H9 (cell line): ENCODE data around the gene ZSWIM2. TPM values are rescaled to one million over a fixed set of nuclear protein-coding genes. Genes with fewer than 3 reads are reported as not detected.

Experiments
- DNase-seq: peaks from one replicate; pipeline ENCODE4 v3.0.0-alpha.2; 2017
- H2AFZ ChIP-seq: one replicate; pipeline ENCODE4 v1.6.1; 2013; ENCODE audit warnings: mild to moderate bottlenecking, low read length, control low read depth, moderate library complexity
- H2AK5ac ChIP-seq: 2 replicates; pipeline ENCODE4 v1.6.1; 2013; ENCODE audit warnings: low read length, control low read depth, mixed read lengths; ENCODE audit not compliant: insufficient read length
- H2BK120ac ChIP-seq: one replicate; pipeline ENCODE4 v1.6.1; 2013; ENCODE audit warnings: low read depth, mild to moderate bottlenecking, low read length, control low read depth, inconsistent platforms; ENCODE audit not compliant: poor library complexity, severe bottlenecking
- H2BK12ac ChIP-seq: 2 replicates; pipeline ENCODE4 v1.6.1; 2013; ENCODE audit warnings: low read length, control low read depth, mixed read lengths, low read depth; ENCODE audit not compliant: insufficient read length
- H2BK15ac ChIP-seq: 2 replicates; pipeline ENCODE4 v1.6.1; 2013; ENCODE audit warnings: low read depth, low read length, control low read depth
- H2BK20ac ChIP-seq: one replicate; pipeline ENCODE4 v1.6.1; 2013; ENCODE audit warnings: low read depth, mild to moderate bottlenecking, low read length, control low read depth, inconsistent platforms; ENCODE audit not compliant: poor library complexity, severe bottlenecking
- H2BK5ac ChIP-seq: 2 replicates; pipeline ENCODE4 v1.6.1; 2013; ENCODE audit warnings: low read length, control low read depth, mixed read lengths; ENCODE audit not compliant: insufficient read length
- H3K14ac ChIP-seq: 2 replicates; pipeline ENCODE4 v1.6.1; 2013; ENCODE audit warnings: low read length, control low read depth; ENCODE audit not compliant: insufficient read depth
- H3K18ac ChIP-seq: 2 replicates; pipeline ENCODE4 v1.6.1; 2013; ENCODE audit warnings: low read depth, mild to moderate bottlenecking, mixed read lengths, low read length, control low read depth; ENCODE audit not compliant: insufficient read length
- H3K23ac ChIP-seq: 2 replicates; pipeline ENCODE4 v1.6.1; 2013; ENCODE audit warnings: low read length, control low read depth, mixed read lengths, low read depth; ENCODE audit not compliant: insufficient read length
- H3K23me2 ChIP-seq: 2 replicates; pipeline ENCODE4 v1.6.1; 2013; ENCODE audit warnings: low read depth, mild to moderate bottlenecking, mixed read lengths, low read length, control low read depth; ENCODE audit not compliant: insufficient read length, poor library complexity, severe bottlenecking
- H3K27ac ChIP-seq: 2 replicates; pipeline ENCODE4 v1.5.1; 2013; ENCODE audit warnings: low read length, control low read depth, mixed read lengths, low read depth; ENCODE audit not compliant: insufficient read length
- H3K27me3 ChIP-seq: 2 replicates; pipeline ENCODE4 v1.6.1; 2013; ENCODE audit warnings: low read length, control low read depth, inconsistent platforms; ENCODE audit not compliant: insufficient read depth
- H3K4ac ChIP-seq: 2 replicates; pipeline ENCODE4 v1.6.1; 2013; ENCODE audit warnings: low read depth, mild to moderate bottlenecking, control low read depth, inconsistent platforms, low read length, moderate library complexity
- H3K4me1 ChIP-seq: 2 replicates; pipeline ENCODE4 v1.6.1; 2013; ENCODE audit warnings: low read length, control low read depth, inconsistent platforms; ENCODE audit not compliant: insufficient read depth
- H3K4me2 ChIP-seq: 2 replicates; pipeline ENCODE4 v1.6.1; 2013; ENCODE audit warnings: low read length, control low read depth, mixed read lengths; ENCODE audit not compliant: insufficient read length, insufficient read depth
- H3K56ac ChIP-seq: 2 replicates; pipeline ENCODE4 v1.6.1; 2013; ENCODE audit warnings: low read depth, mild to moderate bottlenecking, mixed read lengths, low read length, control low read depth; ENCODE audit not compliant: insufficient read length
- H3K79me1 ChIP-seq: 2 replicates; pipeline ENCODE4 v1.6.1; 2013; ENCODE audit warnings: low read depth, mild to moderate bottlenecking, moderate library complexity, low read length, control low read depth, inconsistent platforms; ENCODE audit not compliant: insufficient read depth, poor library complexity, severe bottlenecking
- H3K79me2 ChIP-seq: 2 replicates; pipeline ENCODE4 v1.6.1; 2013; ENCODE audit warnings: low read length, control low read depth, inconsistent platforms; ENCODE audit not compliant: insufficient read depth
- H3K9ac ChIP-seq: 2 replicates; pipeline ENCODE4 v1.6.1; 2013; ENCODE audit warnings: low read length, control low read depth, mixed read lengths; ENCODE audit not compliant: insufficient read length; ENCODE audit errors: extremely low read depth
- H3K9me3 ChIP-seq: one replicate; pipeline ENCODE4 v1.6.1; 2013; ENCODE audit warnings: low read depth, low read length, inconsistent platforms; ENCODE audit not compliant: control insufficient read depth
- H3T11ph ChIP-seq: one replicate; pipeline ENCODE4 v1.6.1; 2013; ENCODE audit warnings: mild to moderate bottlenecking, low read length, control low read depth, inconsistent platforms
- H4K20me1 ChIP-seq: one replicate; pipeline ENCODE4 v1.6.1; 2013; ENCODE audit not compliant: control insufficient read depth, insufficient read length, insufficient read depth
- H4K5ac ChIP-seq: 2 replicates; pipeline ENCODE4 v1.6.1; 2013; ENCODE audit warnings: low read depth, mild to moderate bottlenecking, mixed read lengths, low read length, control low read depth; ENCODE audit not compliant: insufficient read length
- H4K8ac ChIP-seq: replicated peaks from 2 replicates; pipeline ENCODE4 v1.6.1; 2013; ENCODE audit warnings: low read length, control low read depth, mixed read lengths, low read depth; ENCODE audit not compliant: insufficient read length
- H4K91ac ChIP-seq: 2 replicates; pipeline ENCODE4 v1.6.1; 2013; ENCODE audit warnings: low read depth, mild to moderate bottlenecking, moderate library complexity, mixed read lengths, low read length, control low read depth; ENCODE audit not compliant: insufficient read length
- H3K27ac Mint-ChIP-seq, 3 experiments: 2 replicates in 2 of 3; 3 replicates in 1 of 3; pipeline ENCODE4 v1.8.0; 2020 to 2021; ENCODE audit warnings: mixed read lengths in 3 of 3, mild to moderate bottlenecking in 1 of 3, moderate library complexity in 1 of 3
- H3K27me3 Mint-ChIP-seq: 2 replicates; pipeline ENCODE4 v1.8.0; 2021; ENCODE audit warnings: low read depth, mild to moderate bottlenecking, moderate library complexity, mixed read lengths
- H3K36me3 Mint-ChIP-seq, 3 experiments: 2 replicates in 2 of 3; 3 replicates in 1 of 3; pipeline ENCODE4 v1.8.0; 2020 to 2021; ENCODE audit warnings: low read depth in 3 of 3, mixed read lengths in 3 of 3; ENCODE audit not compliant: insufficient read depth in 1 of 3
- H3K4me1 Mint-ChIP-seq, 2 experiments: 2 replicates each; pipeline ENCODE4 v1.8.0; 2020; ENCODE audit warnings: mixed read lengths in 2 of 2
- H3K4me3 Mint-ChIP-seq, 2 experiments: 2 replicates in 1 of 2; 3 replicates in 1 of 2; pipeline ENCODE4 v1.8.0; 2020 to 2021; ENCODE audit warnings: mild to moderate bottlenecking in 2 of 2, mixed read lengths in 2 of 2, moderate library complexity in 1 of 2
- H3K9me3 Mint-ChIP-seq, 2 experiments: 2 replicates in 1 of 2; 3 replicates in 1 of 2; pipeline ENCODE4 v1.8.0; 2020; ENCODE audit warnings: mild to moderate bottlenecking in 2 of 2, mixed read lengths in 2 of 2, moderate library complexity in 1 of 2
- WGBS: extraction: QIAGEN DNeasy Blood & Tissue Kit; methylation state at CpG from one replicate; pipeline ENCODE4 v1.1.7; 2013; ENCODE audit warnings: missing lambda C conversion rate, low lambda C conversion rate, mixed read lengths; ENCODE audit not compliant: insufficient read length; ENCODE audit errors: extremely low coverage; 5-methylcytosine and 5-hydroxymethylcytosine counted together
- total RNA-seq: library from RNA; stranded (reverse); gene quantifications from 2 replicates; pipeline ENCODE4 v1.2.1, GENCODE V29; 2021
- TF ChIP-seq, protein P1 (sequence below): fragments of 200-600 bp; sonication (generic); conservative IDR thresholded peaks from 3 replicates; pipeline ENCODE4 v1.8.0; 2021; ENCODE audit warnings: antibody characterized with exemption, mild to moderate bottlenecking

The ZSWIM2 gene
- total RNA-seq, 1 experiment from 2014 or later: not detected

DNA sequence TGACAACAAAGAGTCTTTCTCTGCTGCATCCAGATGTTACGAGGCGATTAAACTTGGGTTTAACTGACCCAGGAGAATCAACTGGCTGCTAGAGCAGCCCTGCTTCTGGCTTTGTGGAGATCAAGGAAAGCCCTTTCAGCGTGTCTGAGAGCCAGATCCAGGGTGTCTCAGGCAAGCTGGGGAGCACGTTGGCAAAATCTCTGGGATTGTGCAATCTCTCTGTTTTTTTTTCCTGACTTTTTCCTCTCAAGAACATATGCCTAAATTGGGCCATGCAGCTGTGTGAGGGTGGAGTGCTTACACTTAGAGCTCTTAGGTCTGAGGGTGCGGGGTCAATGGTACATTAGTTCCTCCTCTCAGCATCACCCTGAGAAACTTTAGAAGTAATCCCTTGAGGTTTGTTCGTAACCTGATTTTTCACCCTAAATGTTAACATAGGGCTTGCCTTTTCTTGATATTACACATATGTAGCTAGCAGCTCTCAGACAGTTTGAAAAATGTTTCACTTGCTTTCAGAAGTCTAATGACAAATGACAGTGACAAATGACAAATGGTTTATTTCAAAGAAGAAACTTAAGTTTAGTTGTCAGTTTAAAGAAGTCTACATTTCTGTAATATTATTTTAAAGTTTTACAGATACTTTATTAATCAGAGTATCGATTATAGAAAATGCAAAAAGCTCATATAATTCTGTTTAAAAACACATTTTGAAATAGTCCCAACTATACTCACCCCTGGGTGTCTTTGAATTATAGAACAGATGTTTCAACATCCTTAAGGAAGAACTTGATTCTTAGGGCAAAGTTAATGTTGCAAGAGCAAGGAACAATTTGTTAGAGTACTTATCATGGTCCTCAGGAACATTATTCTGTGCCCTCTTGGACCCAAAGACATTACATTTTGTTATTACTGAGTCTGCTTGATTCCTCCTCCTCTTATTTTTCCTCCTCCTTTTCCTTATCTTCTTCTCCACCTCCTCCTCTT lies 38.4 kb upstream of the ZSWIM2 start:
- H2BK120ac ChIP-seq: no peak overlapping the region

More for the DNA sequence above, 38.4 kb upstream of the ZSWIM2 start:
- H4K91ac ChIP-seq: no peak overlapping the region
- H3K9me3 ChIP-seq: no peaks in the 10 kb centered on the region
- no peak overlapping the region for H3K4ac ChIP-seq
- Mint-ChIP-seq H3K4me3 (no peak overlapping the region), H3K4me1 (peaks cover 0 to 4% of the 10 kb centered on the region in 2 experiments; a peak in 1 of 4 replicates), H3K36me3 (no peaks in the 10 kb centered on the region), H3K9me3 (no peaks in the 10 kb centered on the region; a peak in 1 of 5 replicates), H3K27ac (no peak overlapping the region), H3K27me3 (no peaks in the 10 kb centered on the region)
- no peak overlapping the region for H3K18ac ChIP-seq
- no peaks in the 10 kb centered on the region for H3K79me1 ChIP-seq
- H3T11ph ChIP-seq: no peak overlapping the region
- WGBS: no CpG with 5 or more reads among the region's 7 CpGs
- no peak overlapping the region for H3K9ac ChIP-seq
- no peak overlapping the region for H4K5ac ChIP-seq
- no peaks in the 10 kb centered on the region for H4K20me1 ChIP-seq
- no peak overlapping the region for H2BK15ac ChIP-seq
- H3K79me2 ChIP-seq: no peaks in the 10 kb centered on the region
- H4K8ac ChIP-seq: no peak overlapping the region
- no peak overlapping the region for H3K23ac ChIP-seq
- no peak overlapping the region for H2AK5ac ChIP-seq
- no peak overlapping the region for H3K4me2 ChIP-seq
- H2BK12ac ChIP-seq: no peak overlapping the region
- H3K4me1 ChIP-seq: no peaks in the 10 kb centered on the region
- DNase-seq: no peak
- no peak overlapping the region for H3K27ac ChIP-seq
- no peak overlapping the region for H3K56ac ChIP-seq
- no peak overlapping the region for H3K14ac ChIP-seq
- TF ChIP-seq, protein P1, sequence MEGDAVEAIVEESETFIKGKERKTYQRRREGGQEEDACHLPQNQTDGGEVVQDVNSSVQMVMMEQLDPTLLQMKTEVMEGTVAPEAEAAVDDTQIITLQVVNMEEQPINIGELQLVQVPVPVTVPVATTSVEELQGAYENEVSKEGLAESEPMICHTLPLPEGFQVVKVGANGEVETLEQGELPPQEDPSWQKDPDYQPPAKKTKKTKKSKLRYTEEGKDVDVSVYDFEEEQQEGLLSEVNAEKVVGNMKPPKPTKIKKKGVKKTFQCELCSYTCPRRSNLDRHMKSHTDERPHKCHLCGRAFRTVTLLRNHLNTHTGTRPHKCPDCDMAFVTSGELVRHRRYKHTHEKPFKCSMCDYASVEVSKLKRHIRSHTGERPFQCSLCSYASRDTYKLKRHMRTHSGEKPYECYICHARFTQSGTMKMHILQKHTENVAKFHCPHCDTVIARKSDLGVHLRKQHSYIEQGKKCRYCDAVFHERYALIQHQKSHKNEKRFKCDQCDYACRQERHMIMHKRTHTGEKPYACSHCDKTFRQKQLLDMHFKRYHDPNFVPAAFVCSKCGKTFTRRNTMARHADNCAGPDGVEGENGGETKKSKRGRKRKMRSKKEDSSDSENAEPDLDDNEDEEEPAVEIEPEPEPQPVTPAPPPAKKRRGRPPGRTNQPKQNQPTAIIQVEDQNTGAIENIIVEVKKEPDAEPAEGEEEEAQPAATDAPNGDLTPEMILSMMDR: no peak
- H2BK20ac ChIP-seq: no peak overlapping the region
- no peak overlapping the region for H2AFZ ChIP-seq
- H3K27me3 ChIP-seq: no peaks in the 10 kb centered on the region
- H2BK5ac ChIP-seq: no peak overlapping the region
- no peaks in the 10 kb centered on the region for H3K23me2 ChIP-seq
